HCT116 (cell line): ENCODE results near the gene IL36G. TPM values are rescaled to one million over a fixed set of nuclear protein-coding genes. Genes with fewer than 3 reads are reported as not detected.

Experiments
- ATAC-seq: fragments of 200-7000 bp; cut with Tn5 transposase; 2 replicates; pipeline ENCODE4 v1.9.1; 2020; ENCODE audit warnings: mild to moderate bottlenecking, moderate library complexity
- BruUV-seq: library from RNA; stranded (reverse); fragments of 400-500 nt; replicated peaks from 2 replicates; lab custom pipeline; 2021; lab: Mats Ljungman, UMichigan
- CTCF ChIA-PET: fragments of 300-600 bp; sonication (Branson Sonifier 250); formaldehyde crosslinking; loops from one replicate; lab custom pipeline; 2021; ENCODE audit warnings: antibody characterized with exemption; lab: Charles Lee
- POLR2A ChIA-PET: fragments of 300-600, 350-600 bp; sonication (Branson Sonifier 250); formaldehyde crosslinking; loops from one replicate; lab custom pipeline; 2021; ENCODE audit warnings: antibody characterized with exemption; lab: Charles Lee
- RAD21 ChIA-PET, 2 experiments: fragments of 300-600 bp; sonication (Branson Sonifier 250); formaldehyde crosslinking; loops; one replicate each; lab custom pipeline; 2023; ENCODE audit warnings: low total read pairs in 2 of 2; ENCODE audit not compliant: uncharacterized antibody in 2 of 2, unreplicated experiment in 2 of 2, low non-redundant PET in 1 of 2; lab: Charles Lee
- DNase-seq: peaks from one replicate; pipeline ENCODE4 v3.0.0-alpha.2; 2010; ENCODE audit warnings: low read depth, low spot score
- H2AFZ ChIP-seq: fragments of 200-600 bp; shearing (Covaris generic), sonication (generic); 2 replicates; pipeline ENCODE4 v1.6.1; 2017; ENCODE audit warnings: low read depth, mixed run types, mixed read lengths, antibody characterized with exemption, low read length; ENCODE audit not compliant: poor library complexity, severe bottlenecking
- H3K27ac ChIP-seq: 2 replicates; pipeline ENCODE4 v1.5.1; 2012; ENCODE audit warnings: low read depth, low read length
- H3K27me3 ChIP-seq: fragments of 200-600 bp; sonication (generic); 2 replicates; pipeline ENCODE4 v1.6.1; 2016; ENCODE audit warnings: mixed run types, low read length, mixed read lengths; ENCODE audit not compliant: insufficient read depth
- H3K36me3 ChIP-seq, 2 experiments: fragments of 200-500 bp in 1 of 2; fragments of 200-600 bp in 1 of 2; sonication (Bioruptor generic) in 1 of 2; sonication (generic) in 1 of 2; 2 replicates each; pipeline versions ENCODE4 v1.5.1 to v1.6.1; 2014 to 2016; ENCODE audit warnings: low read length in 2 of 2, inconsistent platforms in 1 of 2, mixed read lengths in 1 of 2, mixed run types in 1 of 2; ENCODE audit not compliant: insufficient read depth in 2 of 2, control insufficient read depth in 1 of 2
- H3K4me1 ChIP-seq, 2 experiments: fragments of 200-600 bp in 1 of 2; sonication (generic) in 1 of 2; 2 replicates each; pipeline versions ENCODE4 v1.5.1 to v1.6.1; 2012 to 2017; ENCODE audit warnings: low read length in 2 of 2, inconsistent platforms in 1 of 2, mild to moderate bottlenecking in 1 of 2, mixed read lengths in 1 of 2, mixed run types in 1 of 2, moderate library complexity in 1 of 2; ENCODE audit not compliant: insufficient read depth in 2 of 2, control insufficient read depth in 1 of 2
- H3K4me2 ChIP-seq: fragments of 200-600 bp; sonication (generic); 2 replicates; pipeline ENCODE4 v1.6.1; 2017; ENCODE audit warnings: mixed run types, low read length, mixed read lengths
- H3K4me3 ChIP-seq, 2 experiments: fragments of 200-600 bp in 1 of 2; sonication (generic) in 1 of 2; replicated peaks in 1 of 2; 2 replicates each; pipeline ENCODE4 v1.5.1; 2011 to 2016; ENCODE audit warnings: low read length in 2 of 2, control low read depth in 1 of 2, low read depth in 1 of 2, mild to moderate bottlenecking in 1 of 2, mixed read lengths in 1 of 2, mixed run types in 1 of 2
- H3K79me2 ChIP-seq: fragments of 200-600 bp; sonication (generic); 2 replicates; pipeline ENCODE4 v1.6.1; 2017; ENCODE audit warnings: mild to moderate bottlenecking, mixed run types, low read length, moderate library complexity, mixed read lengths; ENCODE audit not compliant: insufficient read depth
- H3K9ac ChIP-seq: fragments of 200-600 bp; sonication (generic); 2 replicates; pipeline ENCODE4 v1.6.1; 2016; ENCODE audit warnings: low read length, mixed read lengths
- H3K9me2 ChIP-seq: fragments of 200-600 bp; sonication (generic), shearing (Covaris generic); 2 replicates; pipeline ENCODE4 v1.6.1; 2017; ENCODE audit warnings: mixed run types, mild to moderate bottlenecking, moderate library complexity; ENCODE audit not compliant: insufficient read depth
- H3K9me3 ChIP-seq, 2 experiments: fragments of 200-500 bp in 1 of 2; fragments of 200-600 bp in 1 of 2; sonication (Bioruptor generic) in 1 of 2; sonication (generic) in 1 of 2; 2 replicates each; pipeline ENCODE4 v1.6.1; 2014 to 2017; ENCODE audit warnings: low read length in 2 of 2, mixed read lengths in 2 of 2, inconsistent platforms in 1 of 2, low read depth in 1 of 2, mild to moderate bottlenecking in 1 of 2, mixed run types in 1 of 2, moderate library complexity in 1 of 2; ENCODE audit not compliant: control insufficient read depth in 1 of 2, insufficient read depth in 1 of 2
- H4K20me1 ChIP-seq: fragments of 200-600 bp; sonication (generic), shearing (Covaris generic); 2 replicates; pipeline ENCODE4 v1.6.1; 2017; ENCODE audit warnings: mixed run types, mild to moderate bottlenecking, moderate library complexity; ENCODE audit not compliant: insufficient read depth
- CEBPB ChIP-seq: IDR thresholded peaks from 2 replicates; pipeline ENCODE4 v1.6.1; 2012; ENCODE audit warnings: low read depth
- ELF1 ChIP-seq: IDR thresholded peaks from 2 replicates; pipeline ENCODE4 v1.6.1; 2012; ENCODE audit warnings: low read depth, borderline replicate concordance
- EZH2 ChIP-seq: fragments of 200-600 bp; sonication (generic); IDR thresholded peaks from 2 replicates; pipeline ENCODE4 v1.6.1; 2017; ENCODE audit warnings: antibody characterized with exemption, mixed run types
- EZH2phosphoT487 ChIP-seq: fragments of 200-600 bp; IDR thresholded peaks from 2 replicates; pipeline ENCODE4 v1.6.1; 2018; ENCODE audit warnings: antibody characterized with exemption, borderline replicate concordance
- JUND ChIP-seq: IDR thresholded peaks from 2 replicates; pipeline ENCODE4 v1.6.1; 2012
- POLR2A ChIP-seq: IDR thresholded peaks from 2 replicates; pipeline ENCODE4 v1.7.0; 2011; ENCODE audit warnings: borderline replicate concordance; ENCODE audit not compliant: insufficient read depth, insufficient read length; ENCODE audit errors: extremely low read depth
- SIN3A ChIP-seq: IDR thresholded peaks from 2 replicates; pipeline ENCODE4 v1.6.1; 2012; ENCODE audit warnings: low read depth
- SRF ChIP-seq: IDR thresholded peaks from 2 replicates; pipeline ENCODE4 v1.6.1; 2012; ENCODE audit warnings: low read depth
- ZFX ChIP-seq: fragments of 450-650 bp; IDR thresholded peaks from 2 replicates; pipeline ENCODE4 v1.6.1; 2017
- intact Hi-C: fragments of 100-400 bp; cut with micrococcal nuclease; formaldehyde crosslinking; loops from 2 replicates; pipeline ENCODE4 v1.10.0; 2022
- total RNA-seq: library from RNA; stranded (reverse); gene quantifications from one replicate; pipeline ENCODE4 v1.2.1, GENCODE V29; 2021; ENCODE audit not compliant: unreplicated experiment
- TF ChIP-seq, protein P1 (sequence below): IDR thresholded peaks from 2 replicates; pipeline ENCODE4 v1.6.1; 2012
- TF ChIP-seq, protein P2 (sequence below), 3 experiments: fragments of 200-600 bp in 1 of 3; sonication (generic) in 1 of 3; IDR thresholded peaks in 2 of 3; conservative IDR thresholded peaks in 1 of 3; 2 replicates each; pipeline ENCODE4 v1.5.1; 2012 to 2017; ENCODE audit warnings: low read depth in 2 of 3, low read length in 2 of 3, antibody characterized with exemption in 1 of 3, borderline replicate concordance in 1 of 3, control low read depth in 1 of 3, mild to moderate bottlenecking in 1 of 3, mixed read lengths in 1 of 3, mixed run types in 1 of 3, moderate library complexity in 1 of 3; ENCODE audit not compliant: insufficient read depth in 1 of 3
- TF ChIP-seq, protein P3 (sequence below): IDR thresholded peaks from 2 replicates; pipeline ENCODE4 v1.6.1; 2012; ENCODE audit warnings: low read depth

Gene IL36G
- total RNA-seq, 1 experiment from 2014 or later = not detected

DNA sequence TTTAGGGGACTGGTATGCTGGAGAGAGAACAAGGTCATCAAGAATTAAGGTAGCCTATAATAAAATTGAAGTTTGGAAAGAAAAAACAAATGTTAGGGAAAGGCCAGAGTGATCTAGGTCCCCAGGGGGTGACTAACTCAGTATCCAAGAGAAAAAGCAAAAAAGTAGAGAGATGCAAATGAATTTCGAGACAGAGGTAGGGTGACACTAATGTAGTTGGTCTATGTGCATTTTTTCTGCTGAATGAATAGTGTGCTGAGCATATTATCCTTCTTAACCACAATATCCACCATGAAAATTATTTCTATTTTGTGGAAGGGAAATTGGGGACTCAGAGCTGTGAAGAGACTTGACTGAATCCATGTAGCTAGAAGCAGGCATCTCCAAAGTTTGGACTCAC, 37.2 kb downstream of the IL36G start:
- TF ChIP-seq, protein P1, sequence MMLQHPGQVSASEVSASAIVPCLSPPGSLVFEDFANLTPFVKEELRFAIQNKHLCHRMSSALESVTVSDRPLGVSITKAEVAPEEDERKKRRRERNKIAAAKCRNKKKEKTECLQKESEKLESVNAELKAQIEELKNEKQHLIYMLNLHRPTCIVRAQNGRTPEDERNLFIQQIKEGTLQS = no peak
- TF ChIP-seq EZH2phosphoT487 = no peak
- no peak for TF ChIP-seq POLR2A
- no peak for TF ChIP-seq EZH2
- TF ChIP-seq ZFX = no peak
- no peak for TF ChIP-seq SRF
- no peak for TF ChIP-seq SIN3A
- no peak for TF ChIP-seq ELF1
- TF ChIP-seq, protein P2, sequence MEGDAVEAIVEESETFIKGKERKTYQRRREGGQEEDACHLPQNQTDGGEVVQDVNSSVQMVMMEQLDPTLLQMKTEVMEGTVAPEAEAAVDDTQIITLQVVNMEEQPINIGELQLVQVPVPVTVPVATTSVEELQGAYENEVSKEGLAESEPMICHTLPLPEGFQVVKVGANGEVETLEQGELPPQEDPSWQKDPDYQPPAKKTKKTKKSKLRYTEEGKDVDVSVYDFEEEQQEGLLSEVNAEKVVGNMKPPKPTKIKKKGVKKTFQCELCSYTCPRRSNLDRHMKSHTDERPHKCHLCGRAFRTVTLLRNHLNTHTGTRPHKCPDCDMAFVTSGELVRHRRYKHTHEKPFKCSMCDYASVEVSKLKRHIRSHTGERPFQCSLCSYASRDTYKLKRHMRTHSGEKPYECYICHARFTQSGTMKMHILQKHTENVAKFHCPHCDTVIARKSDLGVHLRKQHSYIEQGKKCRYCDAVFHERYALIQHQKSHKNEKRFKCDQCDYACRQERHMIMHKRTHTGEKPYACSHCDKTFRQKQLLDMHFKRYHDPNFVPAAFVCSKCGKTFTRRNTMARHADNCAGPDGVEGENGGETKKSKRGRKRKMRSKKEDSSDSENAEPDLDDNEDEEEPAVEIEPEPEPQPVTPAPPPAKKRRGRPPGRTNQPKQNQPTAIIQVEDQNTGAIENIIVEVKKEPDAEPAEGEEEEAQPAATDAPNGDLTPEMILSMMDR (IDR thresholded peaks at IDR 0.05 in 2 of 3, conservative IDR thresholded peaks at IDR 0.05 in 1 of 3; ENCODE audit: borderline replicate concordance in 1 of 3, insufficient read depth in 1 of 3, low read depth in 2 of 3, low read length in 2 of 3) = no peak
- no peak for TF ChIP-seq CEBPB
- no peak for TF ChIP-seq JUND
- TF ChIP-seq, protein P3, sequence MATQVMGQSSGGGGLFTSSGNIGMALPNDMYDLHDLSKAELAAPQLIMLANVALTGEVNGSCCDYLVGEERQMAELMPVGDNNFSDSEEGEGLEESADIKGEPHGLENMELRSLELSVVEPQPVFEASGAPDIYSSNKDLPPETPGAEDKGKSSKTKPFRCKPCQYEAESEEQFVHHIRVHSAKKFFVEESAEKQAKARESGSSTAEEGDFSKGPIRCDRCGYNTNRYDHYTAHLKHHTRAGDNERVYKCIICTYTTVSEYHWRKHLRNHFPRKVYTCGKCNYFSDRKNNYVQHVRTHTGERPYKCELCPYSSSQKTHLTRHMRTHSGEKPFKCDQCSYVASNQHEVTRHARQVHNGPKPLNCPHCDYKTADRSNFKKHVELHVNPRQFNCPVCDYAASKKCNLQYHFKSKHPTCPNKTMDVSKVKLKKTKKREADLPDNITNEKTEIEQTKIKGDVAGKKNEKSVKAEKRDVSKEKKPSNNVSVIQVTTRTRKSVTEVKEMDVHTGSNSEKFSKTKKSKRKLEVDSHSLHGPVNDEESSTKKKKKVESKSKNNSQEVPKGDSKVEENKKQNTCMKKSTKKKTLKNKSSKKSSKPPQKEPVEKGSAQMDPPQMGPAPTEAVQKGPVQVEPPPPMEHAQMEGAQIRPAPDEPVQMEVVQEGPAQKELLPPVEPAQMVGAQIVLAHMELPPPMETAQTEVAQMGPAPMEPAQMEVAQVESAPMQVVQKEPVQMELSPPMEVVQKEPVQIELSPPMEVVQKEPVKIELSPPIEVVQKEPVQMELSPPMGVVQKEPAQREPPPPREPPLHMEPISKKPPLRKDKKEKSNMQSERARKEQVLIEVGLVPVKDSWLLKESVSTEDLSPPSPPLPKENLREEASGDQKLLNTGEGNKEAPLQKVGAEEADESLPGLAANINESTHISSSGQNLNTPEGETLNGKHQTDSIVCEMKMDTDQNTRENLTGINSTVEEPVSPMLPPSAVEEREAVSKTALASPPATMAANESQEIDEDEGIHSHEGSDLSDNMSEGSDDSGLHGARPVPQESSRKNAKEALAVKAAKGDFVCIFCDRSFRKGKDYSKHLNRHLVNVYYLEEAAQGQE = no peak
- Histone ChIP-seq H3K4me3 (no peak overlapping the region), H3K9me2 (no peaks in the 10 kb centered on the region), H3K9me3 (no peaks in the 10 kb centered on the region), H3K27me3 (no peaks in the 10 kb centered on the region), H4K20me1 (no peaks in the 10 kb centered on the region), H2AFZ (no peak overlapping the region), H3K4me1 (no peaks in the 10 kb centered on the region), H3K9ac (no peak overlapping the region), H3K27ac (no peak overlapping the region), H3K79me2 (no peaks in the 10 kb centered on the region), H3K4me2 (no peak overlapping the region), H3K36me3 (no peaks in the 10 kb centered on the region)
- RAD21 ChIA-PET = no interaction called here
- DNase-seq = no peak
- CTCF ChIA-PET = no interaction called here
- POLR2A ChIA-PET = no interaction called here
- BruUV-seq = no TSS peak
- intact Hi-C loops = no loop called here
- no peak for ATAC-seq
